ENCODE results near the gene TTC28.

Gene TTC28

DNA sequence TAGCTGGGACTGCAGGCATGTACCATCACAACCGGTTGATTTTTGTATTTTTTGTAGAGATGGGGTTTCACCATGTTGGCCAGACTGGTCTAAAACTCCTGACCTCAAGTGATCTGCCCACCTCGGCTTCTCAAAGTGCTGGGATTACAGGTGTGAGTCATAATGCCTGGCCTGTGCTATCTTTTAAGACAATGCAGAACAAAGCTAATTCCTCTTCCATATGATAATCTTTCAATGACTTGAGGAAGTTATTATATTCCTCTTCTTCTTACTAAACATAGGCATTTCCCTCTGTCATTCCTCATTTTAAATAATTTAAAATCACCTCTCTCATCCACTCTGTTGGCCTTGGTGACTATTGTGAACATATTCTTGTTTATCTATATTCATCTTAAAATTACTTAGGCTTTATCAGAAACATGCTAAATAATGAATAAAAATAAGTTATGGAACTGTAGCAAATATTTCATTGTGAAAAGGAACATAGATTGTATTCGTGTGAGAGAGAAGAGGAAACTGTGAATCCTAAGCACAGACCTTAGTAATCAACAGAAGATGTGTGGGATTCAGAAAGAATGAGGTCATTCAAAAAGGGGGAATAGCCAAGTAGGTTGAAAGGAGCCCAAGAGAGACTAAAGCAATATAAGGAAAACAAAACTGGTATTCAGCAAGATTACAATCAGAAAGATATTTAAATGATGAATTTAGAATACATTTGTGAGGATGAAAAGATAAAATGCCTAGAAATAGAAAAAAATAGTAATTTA is 269.4 kb downstream of the TTC28 start:
- ChIA-PET CTCF (interaction anchor here (0.9 kb wide), 1 partner anchor 21 kb away, joined by 3 read pairs; no protein-coding TSS in a partner anchor), POLR2A (no interaction called here)
- H3K4me3 ChIP-seq (ENCODE audit: low read depth, low read length) = no peak overlapping the region
- DNase-seq (ENCODE audit: low read depth, low spot score) = no peak
- TF ChIP-seq, protein P1, sequence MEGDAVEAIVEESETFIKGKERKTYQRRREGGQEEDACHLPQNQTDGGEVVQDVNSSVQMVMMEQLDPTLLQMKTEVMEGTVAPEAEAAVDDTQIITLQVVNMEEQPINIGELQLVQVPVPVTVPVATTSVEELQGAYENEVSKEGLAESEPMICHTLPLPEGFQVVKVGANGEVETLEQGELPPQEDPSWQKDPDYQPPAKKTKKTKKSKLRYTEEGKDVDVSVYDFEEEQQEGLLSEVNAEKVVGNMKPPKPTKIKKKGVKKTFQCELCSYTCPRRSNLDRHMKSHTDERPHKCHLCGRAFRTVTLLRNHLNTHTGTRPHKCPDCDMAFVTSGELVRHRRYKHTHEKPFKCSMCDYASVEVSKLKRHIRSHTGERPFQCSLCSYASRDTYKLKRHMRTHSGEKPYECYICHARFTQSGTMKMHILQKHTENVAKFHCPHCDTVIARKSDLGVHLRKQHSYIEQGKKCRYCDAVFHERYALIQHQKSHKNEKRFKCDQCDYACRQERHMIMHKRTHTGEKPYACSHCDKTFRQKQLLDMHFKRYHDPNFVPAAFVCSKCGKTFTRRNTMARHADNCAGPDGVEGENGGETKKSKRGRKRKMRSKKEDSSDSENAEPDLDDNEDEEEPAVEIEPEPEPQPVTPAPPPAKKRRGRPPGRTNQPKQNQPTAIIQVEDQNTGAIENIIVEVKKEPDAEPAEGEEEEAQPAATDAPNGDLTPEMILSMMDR (IDR thresholded peaks at IDR 0.05; ENCODE audit: insufficient read depth, low read length, missing control alignments) = no peak

DNA sequence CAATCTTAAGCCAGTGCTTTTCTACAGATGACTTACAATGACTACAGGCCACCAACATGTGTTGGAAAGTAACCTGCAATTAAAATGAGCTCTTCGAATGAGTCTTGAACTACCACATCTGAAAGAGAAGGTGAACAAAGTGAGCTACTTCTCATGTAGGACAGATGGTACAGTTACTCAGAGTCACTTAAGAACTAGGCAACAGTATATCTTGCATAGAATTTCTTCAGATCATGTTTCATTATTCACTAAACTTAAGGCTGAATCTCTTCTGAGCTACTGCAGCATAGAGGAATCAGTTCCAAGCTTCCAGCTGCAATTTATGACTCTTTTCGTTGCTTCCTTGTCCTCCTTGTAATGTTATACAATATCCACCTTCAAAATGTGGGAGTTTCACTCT is 270.9 kb downstream of the TTC28 start:
- no peak for DNase-seq (ENCODE audit: low read depth, low spot score)
- TF ChIP-seq, protein P1 (IDR thresholded peaks at IDR 0.05; ENCODE audit: insufficient read depth, low read length, missing control alignments) = no peak
- ChIA-PET CTCF (interaction anchor here (0.6 to 1.2 kb wide), 2 partner anchors 12 to 34 kb away, joined by 3 read pairs; no protein-coding TSS in a partner anchor), POLR2A (no interaction called here)
- H3K4me3 ChIP-seq (ENCODE audit: low read depth, low read length) = no peak overlapping the region

DNA sequence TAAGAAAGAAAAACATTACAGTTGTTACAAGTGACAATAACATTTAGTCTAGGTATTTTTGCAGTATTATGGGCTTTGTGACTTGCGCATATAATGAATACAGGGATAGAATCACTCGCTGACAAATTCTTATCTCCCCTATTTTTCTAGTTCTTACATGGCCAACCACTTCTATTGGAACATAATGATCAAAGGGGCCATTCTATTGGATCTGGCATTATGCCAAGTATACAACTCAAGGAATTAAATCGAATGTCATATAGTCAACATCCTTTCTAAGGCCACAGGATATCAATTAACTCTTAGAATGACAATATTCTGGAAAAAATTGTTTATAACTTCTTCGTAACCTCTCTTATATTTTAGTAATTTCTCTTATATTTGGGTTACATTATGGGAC is 272.0 kb downstream of the TTC28 start:
- TF ChIP-seq, protein P1 (IDR thresholded peaks at IDR 0.05; ENCODE audit: insufficient read depth, low read length, missing control alignments) = no peak
- ChIA-PET POLR2A (no interaction called here), CTCF (no interaction called here)
- no peak for DNase-seq (ENCODE audit: low read depth, low spot score)
- no peak overlapping the region for H3K4me3 ChIP-seq (ENCODE audit: low read depth, low read length)

DNA sequence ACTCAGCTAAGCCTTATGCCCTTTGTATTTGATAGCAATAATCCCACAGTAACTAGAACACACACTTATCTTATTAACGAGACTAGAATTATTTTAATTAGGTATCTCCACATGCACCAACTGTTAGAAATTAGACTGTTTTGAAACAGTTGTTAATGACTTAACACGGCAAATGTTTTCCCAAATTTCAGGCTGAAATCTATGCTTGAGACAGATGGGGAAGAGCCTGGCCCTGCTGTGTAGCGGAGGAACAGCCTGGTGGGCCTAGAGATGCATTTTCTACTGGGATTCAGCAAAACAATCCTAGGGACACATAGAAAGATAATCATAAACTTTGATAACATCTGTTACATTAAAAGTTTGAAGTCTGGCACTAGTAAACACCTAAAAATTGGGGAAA is 273.4 kb downstream of the TTC28 start:
- no peak for DNase-seq (ENCODE audit: low read depth, low spot score)
- ChIA-PET CTCF (no interaction called here), POLR2A (no interaction called here)
- no peak overlapping the region for H3K4me3 ChIP-seq (ENCODE audit: low read depth, low read length)
- TF ChIP-seq, protein P1 (IDR thresholded peaks at IDR 0.05; ENCODE audit: insufficient read depth, low read length, missing control alignments) = no peak

DNA sequence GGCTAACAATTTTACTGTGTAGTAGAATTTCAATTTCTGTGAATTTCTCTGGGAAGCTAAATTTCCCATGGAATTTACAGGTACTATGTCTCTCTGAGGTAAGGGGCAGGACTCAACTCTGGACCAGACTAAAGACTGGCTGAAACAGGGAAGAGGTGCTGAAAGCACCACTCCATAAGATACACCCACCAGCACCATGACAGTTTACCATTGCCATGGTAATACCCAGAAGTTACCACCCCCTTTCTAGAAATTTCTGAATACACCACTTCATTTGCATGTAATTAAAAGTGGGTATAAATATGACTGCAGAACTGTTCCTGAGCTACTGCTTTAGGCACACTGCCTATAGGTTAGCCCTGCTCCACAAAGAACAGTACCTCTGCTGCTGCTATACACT is 274.1 kb downstream of the TTC28 start:
- TF ChIP-seq, protein P1 (IDR thresholded peaks at IDR 0.05; ENCODE audit: insufficient read depth, low read length, missing control alignments) = no peak

DNA sequence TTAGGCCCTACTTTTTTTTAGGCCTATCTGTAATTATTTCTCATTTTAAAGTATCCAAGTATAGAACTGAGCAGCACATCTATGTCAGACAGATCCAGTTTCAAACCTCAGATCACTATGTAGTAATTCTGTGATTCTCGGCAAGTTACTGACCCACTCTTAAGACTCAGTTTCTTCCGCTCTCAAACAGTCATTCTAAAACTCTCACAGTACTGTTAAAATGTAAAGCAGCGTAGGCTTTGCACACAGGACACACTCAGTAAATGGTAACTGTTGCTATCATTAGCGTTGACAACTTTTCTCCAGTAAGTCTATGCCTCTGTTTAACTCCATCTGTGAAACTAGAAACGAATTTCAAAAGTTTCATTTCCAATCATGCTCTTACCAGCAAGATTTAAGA is 277.1 kb downstream of the TTC28 start:
- DNase-seq (ENCODE audit: low read depth, low spot score) = no peak
- TF ChIP-seq, protein P1 (IDR thresholded peaks at IDR 0.05; ENCODE audit: insufficient read depth, low read length, missing control alignments) = no peak
- ChIA-PET POLR2A (no interaction called here), CTCF (no interaction called here)
- H3K4me3 ChIP-seq (ENCODE audit: low read depth, low read length) = no peak overlapping the region

More for the DNA sequence above, 274.1 kb downstream of the TTC28 start:
- ChIA-PET CTCF (interaction anchor here (1.0 kb wide), 1 partner anchor 354 kb away, joined by 3 read pairs; no protein-coding TSS in a partner anchor), POLR2A (no interaction called here)
- no peak for DNase-seq (ENCODE audit: low read depth, low spot score)
- H3K4me3 ChIP-seq (ENCODE audit: low read depth, low read length) = no peak overlapping the region

Measured in AG04449 (cell line).